Activated CD8-positive, alpha-beta memory T cell treated with anti-CD3 and anti-CD28 coated beads, Interleukin-2, amount 50 U/mL, for 24 hours (primary cell): Measurements from ENCODE around the gene RIN3.
"Not testable (repeated sequence)": the region's sequence is repeated elsewhere in the genome, so short reads cannot be mapped to it uniquely, and the experiment has no call there.

Experiments used
- DNase-seq: peaks from one replicate; pipeline ENCODE4 v3.0.0-alpha.2; 2020; ENCODE audit errors: extremely low read depth

The RIN3 gene

DNA sequence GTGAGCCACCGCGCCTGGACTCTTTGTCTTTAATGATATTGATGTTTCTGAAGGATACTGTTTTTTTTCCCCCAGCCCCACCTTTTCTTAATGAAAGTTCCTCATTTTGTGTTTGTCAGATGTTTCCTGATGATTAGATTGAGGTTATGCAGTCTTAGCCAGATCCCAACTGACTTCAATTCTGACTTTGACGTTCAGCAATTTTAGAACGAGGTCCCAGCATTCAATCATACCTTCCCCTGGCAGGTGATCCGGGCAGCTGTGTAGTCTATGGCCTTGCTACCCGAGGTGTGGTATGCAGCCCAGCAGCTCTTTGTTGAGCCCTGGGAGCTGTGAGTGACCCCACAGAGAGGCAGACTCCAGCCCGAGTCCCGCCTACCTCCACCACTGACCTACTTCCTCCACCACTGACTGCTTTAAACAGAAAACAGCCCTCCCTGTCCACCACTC lies 152.1 kb downstream of the RIN3 start:
- DNase-seq = no peak

DNA sequence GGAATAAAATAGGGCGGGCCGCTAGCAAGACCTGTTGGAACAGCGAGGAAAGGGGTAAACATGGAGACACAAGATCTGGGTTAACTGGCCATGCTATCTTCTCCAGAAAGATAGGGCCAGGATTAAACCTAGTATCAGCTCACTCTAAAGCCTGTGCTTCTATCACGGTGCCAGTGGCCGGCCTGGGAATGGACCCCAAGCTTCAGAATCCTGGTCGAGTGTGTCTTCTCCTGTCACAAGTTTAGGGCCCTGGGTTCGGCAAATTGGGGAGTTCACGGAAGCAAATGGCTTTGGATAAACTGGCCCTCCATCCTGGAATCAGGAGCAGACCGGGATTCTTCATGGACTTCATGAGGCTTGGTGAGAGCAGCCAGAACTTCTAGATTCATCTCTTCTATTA lies 152.7 kb downstream of the RIN3 start:
- no peak for DNase-seq

DNA sequence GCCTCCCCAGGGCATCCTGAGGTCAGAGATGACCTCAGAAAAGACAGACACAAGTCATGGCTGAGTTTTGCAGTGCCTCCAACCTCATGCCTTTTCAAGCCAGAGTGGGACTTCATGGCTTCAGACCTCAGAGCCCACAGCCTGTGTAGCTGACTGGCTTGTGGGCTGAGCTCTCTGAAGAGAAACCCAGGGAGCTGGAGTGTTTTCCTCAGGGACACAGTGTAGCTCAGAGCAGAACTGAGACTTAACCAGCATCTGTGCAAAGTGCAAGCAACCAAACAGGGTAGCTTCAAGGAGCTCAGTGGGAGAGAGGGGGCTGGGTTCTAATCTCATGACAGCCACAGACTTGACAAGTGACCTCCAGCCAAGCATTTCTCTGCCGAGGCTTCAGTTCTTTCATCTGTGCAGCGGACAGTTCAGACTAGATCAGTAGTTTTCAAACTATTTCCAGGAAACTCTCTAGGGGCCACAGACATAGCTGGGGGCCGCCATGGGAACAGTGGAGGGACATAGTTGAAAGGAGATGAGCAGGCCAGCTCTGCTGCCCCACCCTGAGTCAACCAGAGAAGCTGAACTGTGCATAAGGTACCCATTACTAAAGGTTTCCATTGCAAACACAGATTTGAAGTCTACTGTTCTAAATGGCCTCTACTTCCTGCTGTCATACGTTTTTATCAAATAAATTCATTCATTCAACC lies 154.8 kb downstream of the RIN3 start:
- no peak for DNase-seq

DNA sequence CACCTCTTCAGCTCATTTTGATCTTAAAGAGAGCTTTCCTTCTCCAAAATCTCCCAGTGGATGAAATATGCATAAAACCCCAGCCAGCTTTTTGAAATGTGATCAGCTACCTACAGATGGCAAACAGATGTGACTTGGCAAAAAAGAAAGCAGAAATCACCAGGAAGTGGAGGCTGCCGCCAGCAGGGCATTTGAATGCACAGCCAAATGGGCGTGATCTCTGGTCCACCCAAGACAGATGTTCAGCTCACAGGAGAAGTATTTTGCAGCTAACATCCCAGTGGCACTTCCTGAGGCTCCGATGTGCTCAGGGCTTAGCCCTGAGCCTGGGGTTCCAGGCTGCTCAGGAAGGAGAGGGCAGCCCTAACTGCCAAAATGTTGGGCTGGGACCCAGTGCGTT lies 156.6 kb downstream of the RIN3 start:
- DNase-seq = no peak

DNA sequence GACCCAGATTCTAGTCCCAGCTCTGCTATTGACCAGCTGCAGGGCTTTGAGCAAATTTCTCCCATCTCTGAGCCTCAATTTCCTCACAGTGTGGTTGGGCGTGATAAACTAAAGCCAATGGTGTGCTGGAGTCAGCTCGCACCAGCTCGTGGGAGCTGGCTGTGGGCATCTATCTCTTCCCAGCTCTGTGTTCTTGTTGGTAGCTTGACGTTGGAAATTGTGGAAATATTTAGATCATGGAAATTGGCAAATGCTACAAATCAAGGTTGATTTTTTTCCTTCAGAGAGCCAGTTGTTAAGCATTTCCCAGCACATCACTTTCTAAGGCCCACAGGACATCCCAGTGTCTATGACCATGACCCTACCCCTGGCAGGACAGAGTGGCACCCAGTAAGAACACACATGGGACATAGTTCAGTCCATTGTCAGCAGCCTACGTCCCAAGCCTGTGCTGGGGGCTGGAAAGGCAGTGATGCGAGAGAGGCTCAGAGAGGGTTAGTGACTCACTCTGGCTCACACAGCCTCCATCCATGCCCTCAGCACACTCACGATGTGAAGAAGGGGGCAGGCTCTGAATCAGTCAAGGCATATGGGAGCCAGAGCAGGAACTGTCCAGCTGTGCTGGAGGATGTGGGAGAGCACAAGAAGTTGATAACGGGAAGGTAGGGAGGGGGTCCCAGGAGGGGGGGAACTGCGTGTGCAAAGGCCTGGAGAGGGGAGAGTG lies 157.2 kb downstream of the RIN3 start:
- no peak for DNase-seq

DNA sequence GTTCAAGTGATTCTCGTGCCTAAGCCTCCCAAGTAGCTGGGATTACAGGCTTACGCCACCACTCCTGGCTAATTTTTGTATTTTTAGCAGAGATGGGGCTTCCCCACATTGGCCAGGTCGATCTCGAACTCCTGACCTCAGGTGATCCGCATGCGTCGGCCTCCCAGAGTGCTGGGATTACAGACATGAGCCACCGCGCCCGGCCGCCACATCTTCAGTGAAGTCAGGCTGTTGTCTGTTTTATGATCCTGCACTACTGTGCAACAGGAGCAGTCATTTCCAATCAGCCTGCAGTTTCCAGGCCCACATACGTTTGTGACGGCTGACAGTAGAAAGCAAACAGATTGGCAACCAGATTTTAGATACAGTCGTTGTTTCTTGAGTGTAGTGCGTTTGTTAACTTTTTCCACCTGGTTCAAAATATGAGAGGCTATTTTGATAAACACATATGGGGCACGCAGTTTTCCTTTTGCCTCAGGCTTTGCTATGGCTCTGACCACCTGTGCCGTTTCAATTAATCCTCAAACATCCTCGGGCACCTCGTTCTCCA lies 160.1 kb downstream of the RIN3 start:
- DNase-seq = no peak

DNA sequence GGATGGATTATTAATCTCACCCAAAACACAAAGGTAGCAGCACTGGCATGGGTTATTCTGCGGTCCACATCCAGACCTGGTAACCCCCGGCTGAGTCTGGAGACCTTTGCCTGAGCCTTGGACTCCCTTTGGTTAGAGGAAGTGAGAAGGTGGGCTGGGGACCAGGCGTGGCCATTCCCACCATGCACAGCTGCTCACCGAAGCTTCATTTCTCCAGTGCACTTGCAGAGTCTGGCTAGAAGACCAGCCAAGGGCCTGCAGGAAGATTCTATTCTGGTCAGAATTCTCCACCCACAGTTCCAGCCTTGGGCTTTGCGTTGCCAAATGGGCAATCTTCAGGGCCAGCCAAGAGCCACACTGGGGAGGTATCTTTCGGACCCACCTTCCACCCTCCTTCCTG lies 161.8 kb downstream of the RIN3 start:
- no peak for DNase-seq

DNA sequence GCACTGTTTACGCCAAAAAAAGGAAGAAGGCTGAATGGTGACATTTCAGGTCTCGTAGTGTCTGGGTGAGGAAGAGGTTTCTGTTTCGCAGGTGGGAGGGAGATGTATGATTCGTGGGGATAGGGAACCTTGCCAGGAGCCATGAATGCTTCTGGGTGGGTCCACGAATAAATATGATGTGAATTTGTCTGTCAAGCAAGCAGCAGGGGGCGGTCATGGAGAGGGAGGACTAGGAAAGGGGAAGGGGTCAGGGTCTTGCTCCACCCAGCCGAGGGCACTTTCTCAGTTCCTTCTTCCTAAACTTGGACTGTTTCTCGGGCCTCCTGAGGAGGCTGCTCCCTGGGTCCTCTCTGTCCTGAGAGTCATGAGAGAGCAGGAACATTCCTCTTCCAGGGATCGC lies 162.4 kb downstream of the RIN3 start:
- no peak for DNase-seq

DNA sequence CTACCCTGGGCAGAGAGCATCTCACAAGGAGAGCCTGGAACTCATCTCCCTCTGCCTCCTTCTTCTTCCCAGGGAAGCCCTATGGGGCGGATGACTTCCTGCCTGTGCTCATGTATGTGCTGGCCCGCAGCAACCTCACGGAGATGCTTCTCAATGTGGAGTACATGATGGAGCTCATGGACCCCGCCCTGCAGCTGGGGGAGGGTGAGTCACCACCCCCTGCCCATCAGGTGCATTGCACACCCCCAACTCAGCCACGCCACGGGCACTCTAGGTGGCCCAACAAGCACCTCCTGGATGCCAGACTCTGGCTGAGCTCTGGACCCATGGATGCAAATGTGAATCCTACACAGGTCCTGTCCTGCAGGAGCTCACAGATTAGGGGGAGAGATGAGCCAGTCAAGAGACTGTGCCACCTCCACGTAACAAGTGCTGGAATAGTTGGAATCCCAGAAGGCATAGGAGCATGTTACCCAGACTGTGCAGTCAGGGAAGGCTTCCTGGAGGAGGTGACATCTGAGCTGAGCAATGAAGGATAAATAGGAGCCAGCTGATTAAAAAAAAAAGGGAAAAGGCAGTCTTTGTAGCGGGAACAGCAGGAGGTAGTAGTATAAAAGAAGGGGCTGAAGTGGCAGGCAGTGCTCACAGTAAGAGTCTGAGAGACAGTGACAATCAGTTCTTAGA lies 163.0 kb downstream of the RIN3 start:
- DNase-seq = no peak

DNA sequence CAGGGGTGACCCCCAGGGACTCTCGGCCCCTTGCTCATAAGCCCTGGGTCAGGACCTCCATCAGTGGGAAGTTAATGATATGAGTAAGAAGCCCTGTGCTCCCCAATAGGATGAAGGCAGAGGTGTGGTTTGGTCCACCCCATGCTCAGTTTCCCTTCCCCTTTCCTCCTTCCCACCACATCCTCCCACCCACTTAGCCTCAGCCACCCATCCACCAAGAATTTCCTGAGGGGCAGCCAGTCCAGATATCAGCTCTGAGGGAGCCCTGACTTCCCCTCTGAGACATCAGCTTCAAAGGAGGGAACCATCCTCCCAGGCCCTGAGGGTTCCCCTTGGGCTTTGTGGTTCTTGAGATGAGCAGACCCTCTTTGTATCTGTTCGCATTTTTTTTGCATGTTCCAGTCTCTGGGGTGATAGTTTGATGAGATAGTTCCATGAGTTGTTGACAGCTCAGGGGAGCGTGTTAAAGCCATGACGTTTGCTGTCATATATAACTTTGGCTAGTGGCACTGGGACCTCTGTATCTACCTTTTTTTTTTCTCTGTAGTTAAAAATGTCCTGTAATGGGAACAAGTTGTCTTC lies 163.6 kb downstream of the RIN3 start:
- peak; percentile 50 for DNase-seq

DNA sequence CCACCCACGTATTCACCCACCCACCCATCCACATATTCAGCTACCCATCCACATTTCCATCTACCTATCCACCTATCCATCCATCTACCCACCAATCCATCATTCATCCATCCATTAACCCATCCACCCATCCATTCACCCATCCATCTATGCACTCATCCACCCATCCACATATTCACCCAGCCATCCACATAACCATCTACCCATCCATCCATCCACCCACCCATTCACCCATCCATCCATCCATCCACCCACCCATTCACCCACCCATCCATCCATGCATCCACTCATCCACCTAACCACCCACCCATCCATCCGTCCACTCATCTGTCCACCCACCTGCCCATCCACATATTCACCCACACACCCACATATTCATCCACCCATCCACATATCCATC lies 164.4 kb downstream of the RIN3 start:
- DNase-seq = no peak

DNA sequence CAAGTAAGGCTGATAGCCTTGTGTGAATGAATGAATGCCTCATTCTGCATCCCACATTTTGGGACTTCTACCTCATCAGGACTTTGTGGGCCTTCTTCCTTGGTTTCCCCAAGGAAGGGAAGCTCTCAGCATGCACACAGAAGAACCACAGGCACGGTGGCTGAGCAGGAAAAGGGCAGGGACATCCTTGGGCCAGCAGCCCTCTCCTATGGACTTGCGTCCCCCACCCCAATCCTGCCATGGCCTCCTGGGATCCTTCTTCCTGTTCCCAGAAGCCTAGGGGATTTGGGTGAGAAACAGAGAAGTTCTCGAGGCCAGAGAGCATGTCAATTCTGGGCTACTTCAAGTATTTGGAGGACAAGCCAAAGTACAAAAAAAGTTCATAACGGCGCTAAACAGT lies 165.2 kb downstream of the RIN3 start:
- no peak for DNase-seq

DNA sequence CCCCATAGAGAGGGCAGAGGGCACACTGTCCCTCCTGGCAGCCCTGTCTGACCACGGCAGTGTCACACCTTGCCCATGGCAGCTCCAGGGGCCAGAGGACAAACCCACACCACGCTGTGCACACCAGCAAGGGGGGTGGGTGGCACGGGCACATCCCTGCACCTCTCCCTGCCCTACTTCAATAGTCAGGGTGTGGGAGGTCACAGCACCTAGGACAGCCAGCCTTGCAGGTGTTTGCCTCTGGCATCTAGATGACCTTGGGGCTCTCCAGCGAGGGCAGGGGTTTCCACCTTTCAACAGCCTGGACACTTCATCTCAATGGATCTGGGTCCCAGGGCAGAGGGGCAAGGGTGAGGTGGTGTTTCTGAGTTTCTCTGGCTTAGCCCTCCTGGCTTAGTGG lies 165.7 kb downstream of the RIN3 start:
- DNase-seq = no peak

DNA sequence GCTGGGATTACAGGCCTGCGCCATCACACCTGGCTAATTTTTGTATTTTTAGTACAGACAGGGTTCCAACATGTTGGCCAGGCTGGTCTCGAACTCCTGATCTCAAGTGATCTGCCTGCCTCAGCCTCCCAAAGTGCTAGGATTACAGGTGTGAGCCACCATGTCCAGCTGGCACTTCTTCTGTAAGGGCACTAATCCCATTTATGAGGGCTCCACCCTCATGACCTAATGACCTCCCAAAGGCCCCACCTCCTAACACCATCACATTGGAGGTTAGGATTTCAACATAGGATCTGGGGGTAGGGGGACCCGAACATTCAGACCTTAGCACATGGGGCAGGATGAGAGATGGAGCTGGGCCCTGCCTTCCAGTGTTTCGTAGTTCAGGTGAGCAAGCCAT lies 166.7 kb downstream of the RIN3 start:
- DNase-seq = not testable (repeated sequence)

DNA sequence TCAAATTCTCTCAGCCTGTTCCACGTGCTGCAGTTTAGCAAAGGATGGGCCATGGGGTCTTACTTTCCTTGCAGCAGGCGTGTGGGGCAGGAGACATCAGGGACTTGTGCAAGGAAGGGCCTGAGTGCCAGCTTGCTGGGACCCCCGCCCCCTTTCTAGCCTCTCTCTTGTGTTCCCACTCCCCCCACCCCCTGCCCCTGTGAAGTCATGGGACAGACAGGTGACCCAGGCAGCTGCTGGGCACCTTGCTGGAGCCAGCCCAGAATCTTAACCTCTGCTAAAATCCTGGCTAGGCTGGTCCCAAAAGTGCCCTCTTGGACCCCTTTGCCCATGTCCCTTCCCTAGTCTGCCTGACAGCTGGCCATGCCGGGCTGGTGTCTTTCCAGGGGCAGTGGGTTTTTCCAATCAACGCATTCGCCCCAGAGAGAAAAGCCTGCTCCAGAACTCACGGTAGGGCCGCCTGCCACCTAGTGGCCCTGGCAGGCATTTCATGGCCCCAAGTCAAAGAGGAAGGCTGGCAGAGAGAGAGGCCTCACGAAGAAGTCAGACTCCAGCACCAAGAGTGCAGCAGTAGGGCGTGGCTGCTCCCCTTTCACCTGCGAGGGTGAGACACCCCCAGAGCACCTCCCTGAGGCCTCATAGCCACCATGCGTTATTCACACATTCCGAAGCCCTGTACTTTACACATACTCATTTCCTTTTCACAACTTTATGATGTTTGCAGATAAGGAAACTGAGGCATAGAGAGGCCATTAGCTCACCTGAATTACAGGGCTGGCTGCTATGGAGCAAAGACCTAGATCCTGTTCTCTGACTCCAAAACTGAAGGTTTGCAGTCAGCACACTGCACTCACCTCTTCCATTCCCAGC lies 167.4 kb downstream of the RIN3 start:
- peak; percentile 38 for DNase-seq

DNA sequence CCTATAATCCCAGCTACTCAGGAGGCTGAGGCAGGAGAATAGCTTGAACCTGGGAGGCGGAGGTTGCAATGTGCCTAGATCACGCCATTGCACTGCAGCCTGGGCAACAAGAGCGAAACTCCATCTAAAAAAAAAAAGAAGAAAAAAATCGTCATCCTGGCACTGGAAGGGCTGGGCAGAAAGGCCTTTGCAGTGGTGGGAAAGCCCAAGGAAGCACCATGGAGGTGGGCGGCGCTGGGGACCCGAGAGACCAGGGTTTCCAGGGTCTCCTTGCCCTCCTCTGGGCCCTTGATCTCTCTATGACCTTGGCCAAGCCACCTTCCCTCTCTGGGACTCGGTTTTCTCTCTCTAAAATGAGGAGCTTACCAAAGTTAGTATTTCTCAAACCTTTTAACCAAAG lies 169.5 kb downstream of the RIN3 start:
- DNase-seq = no peak

DNA sequence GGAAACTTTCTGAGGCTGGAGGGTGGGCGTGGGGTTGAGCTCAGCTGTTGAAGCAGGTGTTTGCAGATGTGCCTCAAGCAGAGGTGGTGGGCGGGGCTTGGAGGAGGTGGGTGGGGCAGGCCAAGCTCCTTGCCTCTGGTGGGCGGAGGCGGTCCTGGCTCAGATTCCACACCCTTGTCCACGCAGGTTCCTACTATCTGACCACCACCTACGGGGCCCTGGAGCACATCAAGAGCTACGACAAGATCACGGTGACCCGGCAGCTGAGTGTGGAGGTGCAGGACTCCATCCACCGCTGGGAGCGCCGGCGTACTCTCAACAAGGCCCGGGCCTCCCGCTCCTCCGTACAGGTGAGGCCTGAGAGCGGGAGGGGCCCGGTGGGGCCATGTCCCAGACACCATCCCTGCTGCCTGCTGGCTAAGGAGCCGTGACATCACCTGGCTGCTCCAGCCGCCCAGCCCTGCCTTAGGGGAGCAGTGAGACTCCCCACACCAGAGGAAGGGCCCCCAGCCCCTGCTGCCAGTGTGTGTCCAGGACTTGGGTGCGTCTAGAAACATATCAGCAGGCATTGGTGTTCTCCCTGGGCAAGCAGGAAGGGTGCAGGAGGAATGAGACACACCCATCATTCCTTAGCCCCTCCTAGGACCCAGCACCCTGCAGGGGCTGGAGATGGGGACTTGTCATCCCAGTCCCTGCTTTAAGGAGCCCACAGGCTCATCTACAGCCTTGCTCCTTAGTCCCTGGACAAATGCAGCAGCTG lies 171.4 kb downstream of the RIN3 start:
- DNase-seq = no peak

DNA sequence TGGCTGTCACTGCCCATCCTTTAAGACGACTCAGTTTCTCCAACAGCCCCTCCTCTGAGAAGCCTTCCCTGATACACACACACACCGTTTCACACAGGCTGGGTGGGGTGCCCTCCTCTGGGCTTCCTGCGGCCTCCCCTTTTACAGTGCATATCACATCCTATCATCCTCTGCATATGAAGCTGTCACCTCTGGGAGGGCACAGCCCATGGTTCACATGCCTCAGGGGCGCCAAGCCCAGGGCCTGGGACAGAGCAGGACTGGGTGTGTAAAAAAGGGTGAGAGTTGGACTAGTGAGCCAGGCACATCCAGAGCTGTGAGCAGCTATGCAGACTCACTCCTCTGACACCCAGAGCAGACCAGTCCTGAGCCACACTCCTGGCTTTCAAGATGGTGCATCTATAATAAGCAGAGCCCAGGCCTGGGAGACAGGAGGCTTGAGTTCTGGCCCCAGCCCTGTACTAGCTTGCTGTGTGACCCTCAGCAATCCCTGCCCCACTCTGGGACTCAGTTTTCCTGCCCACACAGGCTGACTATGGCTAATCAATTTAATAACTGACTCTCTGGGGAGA lies 172.3 kb downstream of the RIN3 start:
- DNase-seq = no peak

DNA sequence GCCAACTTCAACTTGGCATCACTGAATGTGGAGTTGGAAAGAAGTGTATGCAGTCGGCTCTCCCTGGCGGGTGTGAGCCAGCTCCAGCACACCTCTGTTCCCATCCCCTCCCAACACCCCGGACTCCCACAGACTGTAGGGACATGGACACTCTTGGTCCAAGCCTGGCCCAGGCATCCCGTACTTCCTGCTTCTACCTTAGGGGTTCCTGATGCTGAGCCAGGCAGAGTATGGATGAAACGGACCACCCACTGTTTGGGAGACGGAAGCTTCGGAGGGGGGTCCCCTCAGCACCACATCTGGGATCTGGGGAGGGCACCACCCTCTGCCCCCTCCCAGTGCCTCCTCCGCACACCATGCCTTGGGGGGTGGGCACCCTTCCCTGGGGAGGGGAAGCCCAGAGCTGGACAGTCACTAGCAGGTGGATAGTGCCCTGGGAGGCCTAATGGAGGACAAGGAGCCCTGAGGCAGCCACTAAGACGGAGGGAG lies 172.9 kb downstream of the RIN3 start:
- DNase-seq = no peak

DNA sequence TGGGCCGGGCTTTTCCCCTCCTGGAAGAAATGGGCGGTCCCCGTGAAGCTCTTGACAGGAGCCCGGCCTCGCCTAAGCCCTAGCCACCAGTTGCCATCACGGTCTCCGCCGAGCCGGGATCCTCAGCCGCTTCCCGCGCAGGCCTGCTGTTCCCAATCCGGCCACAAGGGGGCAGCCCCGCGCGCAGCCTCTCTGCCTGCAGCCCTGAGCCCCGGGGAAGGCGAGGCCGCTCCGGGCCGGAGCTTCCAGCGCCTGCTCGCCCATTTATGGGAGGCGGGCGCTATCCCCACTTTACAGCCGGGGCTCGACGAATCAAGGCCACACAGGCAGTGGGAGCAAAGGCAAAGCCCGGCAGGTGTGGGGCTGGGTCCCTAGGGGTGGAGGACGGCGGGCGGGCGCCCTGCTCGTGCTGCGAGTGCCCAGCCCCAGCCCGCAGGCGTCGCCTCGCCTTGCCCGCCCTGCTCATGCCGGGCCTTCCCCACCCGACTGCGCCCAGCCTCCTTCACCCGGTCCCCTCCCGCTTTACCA lies 173.4 kb downstream of the RIN3 start:
- DNase-seq = no peak
